Lower leg skin (tissue), 3 donors: ENCODE results near the gene BLVRB.

Experiments
- CTCF ChIP-seq, 3 donors: fragments of 450-650 bp; IDR thresholded peaks; one replicate each; pipeline ENCODE4 v1.5.1; 2016; ENCODE audit warnings: antibody characterized with exemption in 3 of 3, mild to moderate bottlenecking in 3 of 3, moderate library complexity in 2 of 3
- POLR2A ChIP-seq, 2 donors: fragments of 450-650 bp; IDR thresholded peaks; one replicate each; pipeline ENCODE4 v1.6.1; 2016 to 2017; ENCODE audit warnings: antibody characterized with exemption in 2 of 2, mild to moderate bottlenecking in 1 of 2, moderate library complexity in 1 of 2

GRCh38 chr19:40503320-40503695 is 37.8 kb upstream of the BLVRB start:
- TF ChIP-seq CTCF (IDR thresholded peaks at IDR 0.05) (no peak), POLR2A (IDR thresholded peaks at IDR 0.05) (no peak)
